ENCODE data around the gene RSRC1. TPM values are rescaled to one million over a fixed set of nuclear protein-coding genes. Genes with fewer than 3 reads are reported as not detected.
"Not testable (repeated sequence)": the region's sequence is repeated elsewhere in the genome, so short reads cannot be mapped to it uniquely, and the experiment has no call there.

Gene RSRC1
- total RNA-seq, 1 donor from 2014 or later, result 46.9 TPM

DNA sequence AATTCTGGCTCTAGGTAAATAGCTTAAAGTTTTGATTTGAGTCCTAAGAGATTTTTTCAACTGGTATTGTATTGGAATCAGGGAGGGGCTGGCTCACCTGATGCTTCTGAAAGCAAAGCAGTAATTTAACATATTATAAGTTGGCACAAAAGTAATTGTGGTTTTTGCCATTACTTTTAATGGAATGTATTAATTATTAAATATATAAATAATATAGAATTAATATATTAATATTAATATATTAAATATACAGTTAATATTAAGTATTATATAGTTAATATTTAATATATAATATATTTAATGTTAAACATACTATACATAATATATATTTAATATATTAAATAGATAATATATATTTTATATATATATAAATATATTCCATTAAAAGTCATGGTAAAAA lies 10.4 kb downstream of the RSRC1 start:
- no peak overlapping the region for H3K4me3 Mint-ChIP-seq (ENCODE audit: low read depth)
- peaks cover 36% of the 10 kb centered on the region for H3K36me3 Mint-ChIP-seq (ENCODE audit: low read depth)
- intact Hi-C loops (cut with micrococcal nuclease), result no loop called here
- H3K27me3 Mint-ChIP-seq (ENCODE audit: low read depth), result no peaks in the 10 kb centered on the region
- no peaks in the 10 kb centered on the region for H3K9me3 Mint-ChIP-seq
- no peak overlapping the region for H3K27ac Mint-ChIP-seq
- H3K4me1 Mint-ChIP-seq (ENCODE audit: low read depth), result peaks cover 3% of the 10 kb centered on the region
- DNase-seq (ENCODE audit: low spot score), result no peak

DNA sequence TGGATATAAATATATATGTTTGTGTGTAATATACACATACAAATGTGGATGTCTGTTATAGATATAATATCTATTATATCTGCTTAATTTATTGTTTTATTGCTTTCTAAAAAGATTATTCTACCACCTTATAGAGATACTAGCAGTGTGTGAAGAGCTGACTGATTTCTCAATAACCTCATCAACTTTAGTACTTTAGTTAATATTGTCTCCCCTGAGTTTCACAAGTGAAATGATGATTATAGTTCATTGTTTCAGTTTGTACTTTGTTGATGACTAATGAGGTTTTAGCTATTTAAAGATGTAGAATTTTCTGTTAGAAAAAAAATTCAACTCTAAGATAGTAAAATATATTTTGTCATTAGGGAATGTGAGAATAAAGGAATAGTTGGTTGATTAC lies 11.4 kb downstream of the RSRC1 start:
- Mint-ChIP-seq H3K4me1 (ENCODE audit: low read depth) (peaks cover 4% of the 10 kb centered on the region), H3K4me3 (ENCODE audit: low read depth) (no peak overlapping the region), H3K9me3 (peaks cover 5% of the 10 kb centered on the region), H3K36me3 (ENCODE audit: low read depth) (peaks cover 45% of the 10 kb centered on the region), H3K27me3 (ENCODE audit: low read depth) (no peaks in the 10 kb centered on the region), H3K27ac (no peak overlapping the region)
- intact Hi-C loops (cut with micrococcal nuclease), result no loop called here
- no peak for DNase-seq (ENCODE audit: low spot score)

DNA sequence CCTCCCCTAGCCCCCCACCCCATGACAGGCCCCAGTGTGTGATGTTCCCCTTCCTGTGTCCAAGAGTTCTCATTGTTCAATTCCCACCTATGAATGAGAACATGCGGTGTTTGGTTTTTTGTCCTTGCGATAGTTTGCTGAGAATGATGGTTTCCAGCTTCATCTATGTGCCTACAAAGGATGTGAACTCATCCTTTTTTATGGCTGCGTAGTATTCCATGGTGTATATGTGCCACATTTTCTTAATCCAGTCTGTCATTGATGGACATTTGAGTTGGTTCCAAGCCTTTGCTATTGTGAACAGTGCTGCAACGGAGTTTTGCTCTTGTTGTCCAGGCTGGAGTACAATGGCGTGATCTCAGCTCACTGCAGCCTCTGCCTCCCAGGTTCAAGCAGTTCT lies 12.8 kb downstream of the RSRC1 start:
- intact Hi-C loops (cut with micrococcal nuclease); H3K27ac Mint-ChIP-seq; DNase-seq (ENCODE audit: low spot score); H3K4me3 Mint-ChIP-seq (ENCODE audit: low read depth); H3K27me3 Mint-ChIP-seq (ENCODE audit: low read depth): not testable (repeated sequence)
- Mint-ChIP-seq H3K36me3 (ENCODE audit: low read depth) (peaks cover 60% of the 10 kb centered on the region), H3K4me1 (ENCODE audit: low read depth) (peaks cover 13% of the 10 kb centered on the region), H3K9me3 (peaks cover 17% of the 10 kb centered on the region)

DNA sequence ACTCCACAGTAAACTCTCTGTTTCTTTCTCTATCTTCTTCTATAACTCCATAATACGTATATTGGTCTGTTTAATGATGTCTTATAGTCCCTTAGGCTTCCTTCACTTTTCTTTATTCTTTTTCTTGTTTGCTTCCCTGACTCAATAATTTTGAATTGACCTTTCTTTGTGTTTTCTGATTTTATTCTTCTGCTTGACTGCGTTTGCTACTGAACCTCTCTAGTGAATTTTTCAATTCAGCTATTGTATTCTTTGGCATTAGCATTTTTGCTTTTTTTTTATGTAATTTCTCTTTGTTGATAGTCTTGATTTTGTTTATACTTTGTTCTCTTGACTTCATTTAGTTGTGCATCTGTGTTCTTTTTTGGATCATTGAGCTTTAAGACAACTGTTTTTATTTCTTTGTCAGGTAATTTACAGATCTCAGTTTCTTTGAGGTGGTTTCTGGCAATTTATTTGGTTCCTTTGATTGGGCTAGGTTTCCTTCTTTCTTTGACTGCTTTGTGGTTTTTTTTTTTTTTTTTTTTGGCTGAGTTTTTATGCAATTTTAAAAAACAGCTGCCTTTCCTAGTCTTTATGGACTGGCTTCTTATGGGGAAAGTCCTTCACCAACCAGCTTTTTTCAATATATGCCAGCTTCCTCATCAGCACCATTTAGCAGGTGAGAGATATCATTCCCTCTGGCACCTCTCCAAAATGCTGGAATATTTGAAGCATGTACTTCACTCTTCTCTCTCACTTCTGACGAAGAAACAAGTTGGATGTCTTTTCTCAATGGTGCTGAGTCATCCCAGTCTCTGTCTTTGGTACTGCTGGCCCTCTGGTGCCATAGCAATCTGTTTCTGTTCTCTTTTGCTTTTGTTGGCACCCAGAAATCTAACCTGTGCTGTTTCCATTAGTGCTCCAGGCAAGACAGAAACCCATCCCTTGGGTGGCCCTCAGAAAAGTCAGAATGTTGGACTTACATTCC lies 17.6 kb downstream of the RSRC1 start:
- H3K4me3 Mint-ChIP-seq (ENCODE audit: low read depth), result no peak overlapping the region
- no peak overlapping the region for H3K27ac Mint-ChIP-seq
- peaks cover 18% of the 10 kb centered on the region for H3K4me1 Mint-ChIP-seq (ENCODE audit: low read depth)
- peaks cover 17% of the 10 kb centered on the region for H3K9me3 Mint-ChIP-seq
- intact Hi-C loops (cut with micrococcal nuclease), result no loop called here
- no peaks in the 10 kb centered on the region for H3K27me3 Mint-ChIP-seq (ENCODE audit: low read depth)
- H3K36me3 Mint-ChIP-seq (ENCODE audit: low read depth), result peaks cover 82% of the 10 kb centered on the region
- no peak for DNase-seq (ENCODE audit: low spot score)

DNA sequence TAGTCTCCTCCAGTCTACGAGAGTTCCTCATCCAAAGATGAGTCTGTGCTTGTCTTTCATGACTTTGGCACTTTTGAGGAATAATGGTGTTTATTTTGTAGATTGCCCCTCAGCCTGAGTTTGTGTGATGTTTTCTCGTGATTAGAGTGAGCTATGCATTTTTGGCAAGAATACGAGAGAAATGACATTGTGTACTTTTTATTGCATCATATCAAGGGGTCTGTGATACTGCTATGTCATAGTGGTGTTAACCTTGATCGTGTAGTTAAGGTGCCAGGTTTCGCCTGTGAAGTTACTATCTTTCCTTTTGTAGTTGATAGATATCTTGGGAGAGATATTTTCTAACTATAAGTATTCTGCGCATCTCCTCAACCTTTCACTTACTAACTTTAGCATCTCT lies 18.9 kb downstream of the RSRC1 start:
- Mint-ChIP-seq H3K27ac (no peak overlapping the region), H3K27me3 (ENCODE audit: low read depth) (no peaks in the 10 kb centered on the region), H3K4me1 (ENCODE audit: low read depth) (peaks cover 18% of the 10 kb centered on the region), H3K4me3 (ENCODE audit: low read depth) (no peak overlapping the region), H3K36me3 (ENCODE audit: low read depth) (peaks cover 70% of the 10 kb centered on the region), H3K9me3 (peaks cover 17% of the 10 kb centered on the region)
- intact Hi-C loops (cut with micrococcal nuclease), result no loop called here
- DNase-seq (ENCODE audit: low spot score), result no peak

DNA sequence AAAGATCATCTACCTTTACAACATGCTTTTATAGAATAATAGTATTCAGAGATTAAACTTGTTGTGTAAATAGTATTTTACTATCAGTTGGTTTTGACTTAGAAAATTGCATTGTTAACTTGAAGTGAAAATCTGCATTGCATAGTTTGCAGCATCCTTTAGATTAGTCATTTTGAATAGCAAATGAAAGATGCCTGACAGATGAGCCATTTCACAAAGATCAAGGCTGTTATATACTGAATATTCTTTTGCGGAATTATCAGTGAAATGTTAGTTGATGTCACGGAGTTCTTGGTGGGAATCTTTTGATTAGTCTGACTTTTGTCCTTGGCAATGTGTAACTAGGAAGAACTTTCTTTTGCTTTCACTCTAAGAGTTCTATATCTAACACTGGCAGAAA lies 24.5 kb downstream of the RSRC1 start:
- no peak overlapping the region for H3K4me3 Mint-ChIP-seq (ENCODE audit: low read depth)

DNA sequence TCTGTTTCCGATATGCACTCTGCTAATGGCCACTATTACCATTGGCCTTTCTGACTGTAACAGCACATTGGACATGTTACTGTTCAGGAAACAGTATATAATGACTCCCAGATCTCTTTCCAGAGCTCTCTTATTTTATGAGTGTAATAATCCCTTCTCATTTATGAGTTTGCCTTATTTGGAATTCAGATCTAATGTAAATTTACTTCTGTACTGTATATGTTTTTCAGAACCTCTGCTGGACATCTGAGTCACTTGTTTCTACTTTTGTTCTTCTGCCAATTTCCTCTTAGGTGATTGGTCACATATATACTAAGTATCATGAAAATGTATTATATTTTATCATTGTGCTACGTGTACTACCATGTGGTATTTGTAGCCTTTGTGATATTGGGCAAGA lies 30.5 kb downstream of the RSRC1 start:
- peaks cover 33% of the 10 kb centered on the region for H3K36me3 Mint-ChIP-seq (ENCODE audit: low read depth)
- no peak overlapping the region for H3K4me3 Mint-ChIP-seq (ENCODE audit: low read depth)
- no peaks in the 10 kb centered on the region for H3K27me3 Mint-ChIP-seq (ENCODE audit: low read depth)
- DNase-seq (ENCODE audit: low spot score), result no peak
- H3K9me3 Mint-ChIP-seq, result no peaks in the 10 kb centered on the region
- H3K27ac Mint-ChIP-seq, result no peak overlapping the region
- intact Hi-C loops (cut with micrococcal nuclease), result no loop called here
- no peaks in the 10 kb centered on the region for H3K4me1 Mint-ChIP-seq (ENCODE audit: low read depth)

More for the DNA sequence above, 24.5 kb downstream of the RSRC1 start:
- H3K36me3 Mint-ChIP-seq (ENCODE audit: low read depth), result peaks cover 33% of the 10 kb centered on the region
- no peak overlapping the region for H3K27ac Mint-ChIP-seq
- H3K9me3 Mint-ChIP-seq, result no peaks in the 10 kb centered on the region
- no peaks in the 10 kb centered on the region for H3K4me1 Mint-ChIP-seq (ENCODE audit: low read depth)
- intact Hi-C loops (cut with micrococcal nuclease), result no loop called here
- H3K27me3 Mint-ChIP-seq (ENCODE audit: low read depth), result no peaks in the 10 kb centered on the region
- no peak for DNase-seq (ENCODE audit: low spot score)

DNA sequence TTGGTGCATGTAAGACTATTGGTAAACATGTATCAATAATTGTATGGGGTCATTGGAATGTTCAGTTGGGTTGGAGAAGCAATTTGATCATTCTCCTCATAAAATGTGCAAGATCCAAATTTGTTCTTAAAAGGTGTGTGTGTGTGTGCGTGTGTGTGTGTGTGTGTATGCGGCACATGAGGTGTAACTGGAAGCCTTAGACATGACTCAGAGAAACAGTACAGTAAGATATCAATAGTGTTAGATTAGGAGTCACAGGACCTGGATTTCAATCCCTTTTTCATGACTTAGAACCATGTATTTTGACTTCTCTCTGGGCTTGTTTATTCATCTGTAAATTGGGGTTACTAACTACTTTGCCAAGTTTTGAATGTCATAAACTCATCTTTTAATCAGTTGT lies 38.3 kb downstream of the RSRC1 start:
- H3K4me1 Mint-ChIP-seq (ENCODE audit: low read depth), result peaks cover 9% of the 10 kb centered on the region
- no peak for DNase-seq (ENCODE audit: low spot score)
- H3K4me3 Mint-ChIP-seq (ENCODE audit: low read depth), result no peak overlapping the region
- intact Hi-C loops (cut with micrococcal nuclease), result no loop called here
- H3K27me3 Mint-ChIP-seq (ENCODE audit: low read depth), result no peaks in the 10 kb centered on the region
- H3K9me3 Mint-ChIP-seq, result no peaks in the 10 kb centered on the region
- H3K36me3 Mint-ChIP-seq (ENCODE audit: low read depth), result peaks cover 15% of the 10 kb centered on the region
- H3K27ac Mint-ChIP-seq, result no peak overlapping the region

DNA sequence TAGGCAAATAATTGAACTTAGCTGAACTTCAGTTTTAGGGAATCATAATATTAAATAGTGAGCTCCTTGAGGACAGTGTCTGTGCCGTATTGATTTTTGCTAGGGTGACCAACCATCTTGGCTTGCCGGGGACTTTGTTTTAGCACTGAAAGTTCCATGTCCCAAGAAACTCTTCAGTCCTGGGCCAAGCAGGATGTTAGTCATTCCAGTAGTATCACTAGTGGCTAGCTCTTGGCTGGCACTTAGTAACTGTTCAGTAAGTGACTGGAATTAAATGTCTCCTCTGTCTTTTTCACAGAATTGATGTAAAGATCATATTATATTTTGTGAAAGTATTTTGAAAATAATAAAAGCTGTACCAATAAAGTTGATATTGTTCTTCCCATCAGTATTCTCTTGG lies 42.3 kb downstream of the RSRC1 start:
- Mint-ChIP-seq H3K36me3 (ENCODE audit: low read depth) (peaks cover 6% of the 10 kb centered on the region), H3K4me3 (ENCODE audit: low read depth) (no peak overlapping the region), H3K27ac (no peak overlapping the region), H3K27me3 (ENCODE audit: low read depth) (no peaks in the 10 kb centered on the region), H3K4me1 (ENCODE audit: low read depth) (peaks cover 9% of the 10 kb centered on the region), H3K9me3 (no peaks in the 10 kb centered on the region)
- DNase-seq (ENCODE audit: low spot score), result no peak
- intact Hi-C loops (cut with micrococcal nuclease), result no loop called here

DNA sequence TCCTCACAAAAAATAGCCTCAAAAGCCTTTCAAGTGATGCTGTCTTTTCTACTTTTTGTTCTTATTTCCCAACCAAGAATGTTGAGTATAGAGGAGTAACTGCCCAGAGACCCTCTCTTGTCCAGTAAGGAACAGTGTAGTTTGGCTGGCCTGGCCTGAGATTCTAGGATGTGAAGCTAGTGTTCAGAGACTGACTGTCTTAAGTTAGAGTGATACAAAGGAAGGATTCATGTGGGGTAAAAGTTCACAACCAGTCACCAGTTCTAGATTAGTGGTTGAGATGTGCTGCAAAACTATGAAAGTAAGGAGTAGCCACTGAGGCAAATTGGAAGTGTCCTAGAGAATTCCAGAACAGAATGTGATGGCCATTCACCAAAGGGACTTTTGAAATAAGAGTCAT lies 49.1 kb downstream of the RSRC1 start:
- Mint-ChIP-seq H3K36me3 (ENCODE audit: low read depth) (peaks cover 8% of the 10 kb centered on the region), H3K4me1 (ENCODE audit: low read depth) (peaks cover 4% of the 10 kb centered on the region), H3K27ac (no peak overlapping the region), H3K27me3 (ENCODE audit: low read depth) (no peaks in the 10 kb centered on the region), H3K4me3 (ENCODE audit: low read depth) (no peak overlapping the region), H3K9me3 (no peaks in the 10 kb centered on the region)
- DNase-seq (ENCODE audit: low spot score), result no peak
- intact Hi-C loops (cut with micrococcal nuclease), result no loop called here

DNA sequence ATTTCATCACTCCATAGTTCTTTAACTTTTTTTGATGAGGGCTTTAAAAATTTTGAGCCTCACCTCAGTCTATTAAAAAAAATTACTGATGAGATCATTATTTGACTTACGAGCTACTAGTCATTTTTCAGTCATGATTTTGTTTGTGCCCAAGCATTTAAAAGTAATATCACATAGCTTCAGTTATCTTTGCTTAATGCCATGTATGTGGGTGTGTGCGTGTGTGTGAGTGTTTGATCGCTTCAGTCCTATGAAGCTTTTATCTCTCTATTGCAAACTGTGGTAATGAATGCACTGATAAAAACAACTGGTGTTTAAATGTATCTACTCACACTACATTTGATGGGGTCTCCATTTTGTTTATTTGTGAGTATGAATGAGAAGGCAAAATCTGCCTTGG lies 49.8 kb downstream of the RSRC1 start:
- H3K36me3 Mint-ChIP-seq (ENCODE audit: low read depth), result peaks cover 8% of the 10 kb centered on the region
- intact Hi-C loops (cut with micrococcal nuclease), result no loop called here
- no peak overlapping the region for H3K27ac Mint-ChIP-seq
- no peak overlapping the region for H3K4me3 Mint-ChIP-seq (ENCODE audit: low read depth)
- no peaks in the 10 kb centered on the region for H3K9me3 Mint-ChIP-seq
- peaks cover 4% of the 10 kb centered on the region for H3K4me1 Mint-ChIP-seq (ENCODE audit: low read depth)
- no peaks in the 10 kb centered on the region for H3K27me3 Mint-ChIP-seq (ENCODE audit: low read depth)
- DNase-seq (ENCODE audit: low spot score), result no peak

DNA sequence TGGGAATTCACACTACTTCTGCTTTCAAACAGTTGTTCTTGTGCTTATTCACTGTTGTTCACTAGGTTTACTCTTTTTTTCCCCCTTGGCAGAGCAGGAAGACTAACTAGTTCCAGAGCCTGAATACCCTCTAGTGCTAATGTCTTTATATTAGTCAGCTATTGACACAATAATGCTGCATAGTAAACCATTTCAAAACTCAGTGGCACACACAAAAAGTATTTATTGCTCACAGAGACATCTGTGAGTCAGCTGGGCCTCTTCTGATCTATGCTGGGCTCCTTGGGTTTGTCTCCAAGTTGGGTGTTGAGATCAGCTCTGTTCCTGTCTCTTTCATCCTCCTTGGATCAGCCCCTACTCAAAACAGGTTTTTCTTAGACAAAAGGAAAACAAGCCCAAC lies 51.1 kb downstream of the RSRC1 start:
- Mint-ChIP-seq H3K36me3 (ENCODE audit: low read depth) (peaks cover 5% of the 10 kb centered on the region), H3K4me1 (ENCODE audit: low read depth) (peaks cover 4% of the 10 kb centered on the region), H3K27ac (no peak overlapping the region), H3K9me3 (no peaks in the 10 kb centered on the region), H3K4me3 (ENCODE audit: low read depth) (no peak overlapping the region), H3K27me3 (ENCODE audit: low read depth) (no peaks in the 10 kb centered on the region)
- intact Hi-C loops (cut with micrococcal nuclease), result no loop called here
- no peak for DNase-seq (ENCODE audit: low spot score)

DNA sequence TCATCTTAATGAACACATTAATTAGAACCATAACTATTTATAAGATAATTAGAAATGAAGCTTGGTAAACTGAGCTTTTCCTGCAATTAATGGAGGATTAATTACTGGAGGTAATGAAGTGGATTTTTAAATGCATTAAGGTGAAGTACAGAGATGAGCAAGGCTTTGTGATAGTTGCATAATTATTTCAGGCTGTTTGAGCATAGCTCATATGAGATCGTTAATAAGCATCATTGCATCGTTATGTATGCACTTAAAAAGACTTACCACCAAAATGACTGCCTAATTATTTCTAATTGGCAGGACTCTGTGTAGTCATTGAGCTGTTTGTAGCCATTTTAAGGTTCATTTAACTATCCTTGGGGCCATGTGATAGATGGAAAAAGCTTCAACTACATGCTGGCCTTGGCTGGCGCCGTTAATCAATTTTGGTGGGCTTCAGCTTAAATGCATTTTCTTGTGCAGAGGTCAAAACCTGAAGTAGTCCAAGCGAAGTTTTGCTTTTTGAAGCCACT lies 55.3 kb downstream of the RSRC1 start:
- Mint-ChIP-seq H3K4me1 (ENCODE audit: low read depth) (peaks cover 7% of the 10 kb centered on the region), H3K36me3 (ENCODE audit: low read depth) (peaks cover 9% of the 10 kb centered on the region), H3K27ac (no peak overlapping the region), H3K4me3 (ENCODE audit: low read depth) (no peak overlapping the region), H3K9me3 (no peaks in the 10 kb centered on the region), H3K27me3 (ENCODE audit: low read depth) (no peaks in the 10 kb centered on the region)
- intact Hi-C loops (cut with micrococcal nuclease), result no loop called here
- DNase-seq (ENCODE audit: low spot score), result no peak
